T-cell (primary cell): ENCODE results near the gene MIB2. TPM values are rescaled to one million over a fixed set of nuclear protein-coding genes. Genes with fewer than 3 reads are reported as not detected.

ENCODE experiments used
- ATAC-seq, 4 experiments: fragments of 200-7000 bp in 3 of 4; fragments of 150-1000 bp in 1 of 4; cut with Tn5 transposase; replicated peaks in 1 of 4; 1 replicate in 3 of 4; 2 replicates in 1 of 4; pipeline ENCODE4 v1.10.0; 2021; ENCODE audit warnings: moderate library complexity in 3 of 4, mild to moderate bottlenecking in 2 of 4, moderate number of reproducible peaks in 1 of 4
- CTCF ChIA-PET, 2 donors: fragments of 300-600 bp; sonication (Branson Sonifier 250); formaldehyde crosslinking; loops; one replicate each; lab custom pipeline; 2022; ENCODE audit warnings: antibody characterized with exemption in 2 of 2; lab: Charles Lee
- POLR2A ChIA-PET, 2 donors: fragments of 300-600 bp; sonication (Branson Sonifier 250); formaldehyde crosslinking; loops; one replicate each; lab custom pipeline; 2022; ENCODE audit warnings: antibody characterized with exemption in 2 of 2; lab: Charles Lee
- DNase-seq, 35 experiments: peaks; one replicate each; pipeline versions ENCODE4 v3.0.0 to v3.0.0-alpha.2; 2013 to 2023
- H3K27ac ChIP-seq: one replicate; pipeline ENCODE4 v1.5.1; 2013; ENCODE audit warnings: low read length
- H3K27me3 ChIP-seq, 2 experiments: replicated peaks in 1 of 2; 1 replicate in 1 of 2; 2 replicates in 1 of 2; pipeline versions ENCODE4 v1.6.1 to v1.7.0; 2013; ENCODE audit warnings: low read length in 1 of 2, mixed read lengths in 1 of 2; ENCODE audit not compliant: control insufficient read depth in 2 of 2, insufficient read depth in 2 of 2; ENCODE audit errors: extremely low read depth in 1 of 2
- H3K36me3 ChIP-seq, 2 donors: 1 replicate in 1 of 2; 2 replicates in 1 of 2; pipeline versions ENCODE4 v1.6.1 to v1.7.0; 2013; ENCODE audit warnings: low read length in 1 of 2; ENCODE audit not compliant: control insufficient read depth in 2 of 2, insufficient read depth in 1 of 2; ENCODE audit errors: extremely low read depth in 1 of 2
- H3K4me1 ChIP-seq, 2 experiments: 1 replicate in 1 of 2; 2 replicates in 1 of 2; pipeline versions ENCODE4 v1.6.1 to v1.7.0; 2013; ENCODE audit warnings: low read length in 2 of 2, mixed read lengths in 1 of 2; ENCODE audit not compliant: insufficient read depth in 2 of 2, control insufficient read depth in 1 of 2; ENCODE audit errors: extremely low read depth in 1 of 2
- H3K4me3 ChIP-seq, 2 donors: 1 replicate in 1 of 2; 2 replicates in 1 of 2; pipeline versions ENCODE4 v1.5.1 to v1.7.0; 2013; ENCODE audit warnings: mild to moderate bottlenecking in 2 of 2, low read length in 1 of 2, moderate library complexity in 1 of 2; ENCODE audit not compliant: control insufficient read depth in 1 of 2; ENCODE audit errors: extremely low read depth in 1 of 2
- H3K9me3 ChIP-seq: 2 replicates; pipeline ENCODE4 v1.7.0; 2013
- H3K27ac Mint-ChIP-seq, 2 donors: one replicate each; pipeline ENCODE4 v1.8.0; 2020 to 2021; ENCODE audit warnings: mild to moderate bottlenecking in 2 of 2, mixed read lengths in 2 of 2
- H3K27me3 Mint-ChIP-seq, 2 donors: one replicate each; pipeline ENCODE4 v1.8.0; 2021 to 2022; ENCODE audit warnings: mixed read lengths in 2 of 2
- H3K36me3 Mint-ChIP-seq: one replicate; pipeline ENCODE4 v1.8.0; 2021; ENCODE audit warnings: mixed read lengths
- H3K4me1 Mint-ChIP-seq, 3 donors: one replicate each; pipeline ENCODE4 v1.8.0; 2020 to 2022; ENCODE audit warnings: mixed read lengths in 3 of 3, mild to moderate bottlenecking in 1 of 3
- H3K4me3 Mint-ChIP-seq, 3 donors: one replicate each; pipeline ENCODE4 v1.8.0; 2020 to 2022; ENCODE audit warnings: mild to moderate bottlenecking in 3 of 3, mixed read lengths in 3 of 3, moderate library complexity in 3 of 3
- H3K9me3 Mint-ChIP-seq, 3 donors: one replicate each; pipeline ENCODE4 v1.8.0; 2020 to 2022; ENCODE audit warnings: mixed read lengths in 3 of 3
- WGBS: methylation state at CpG from one replicate; pipeline ENCODE4 v1.1.5; 2013; ENCODE audit warnings: missing lambda C conversion rate; ENCODE audit not compliant: insufficient coverage; 5-methylcytosine and 5-hydroxymethylcytosine counted together
- total RNA-seq, 35 experiments: library from RNA in 6 of 35; stranded (reverse) in 6 of 35; fragments of 120-200 nt in 1 of 35; gene quantifications; one replicate each; pipeline versions ENCODE4 v1.2.1 to v1.2.4 and lab custom pipeline; 2013 to 2026

The MIB2 gene
- total RNA-seq, 5 donors from 2014 or later (not counting 1 experiment from before 2014, with no cell fraction given), result 68.9 to 105 (median 103) TPM

- Mint-ChIP-seq H3K4me3 (peak overlapping the region in 1 of 3 donors; percentile 4), H3K27ac (peak overlapping the region in 1 of 2 donors; percentile 39), H3K4me1 (peaks cover 29 to 35% (median 33%) of the 10 kb centered on the region in 3 donors), H3K9me3 (no peaks in the 10 kb centered on the region), H3K27me3 (no peaks in the 10 kb centered on the region), H3K36me3 (no peaks in the 10 kb centered on the region)
- no CpG with 5 or more reads among the region's 3 CpGs for WGBS
- CTCF ChIA-PET, result no interaction called here
- no peak overlapping the region for H3K4me3 ChIP-seq
- H3K4me1 ChIP-seq, result peaks cover 12 to 34% of the 10 kb centered on the region in 2 experiments
- H3K27ac ChIP-seq, result no peak overlapping the region
- no peaks in the 10 kb centered on the region for H3K27me3 ChIP-seq
- ATAC-seq, result no peak
- H3K36me3 ChIP-seq, result no peaks in the 10 kb centered on the region
- POLR2A ChIA-PET, result no interaction called here
- no peak for DNase-seq
- no peaks in the 10 kb centered on the region for H3K9me3 ChIP-seq
Observed at GRCh38 chr1:1612104-1612400, 3.2 kb upstream of the MIB2 start.

DNA sequence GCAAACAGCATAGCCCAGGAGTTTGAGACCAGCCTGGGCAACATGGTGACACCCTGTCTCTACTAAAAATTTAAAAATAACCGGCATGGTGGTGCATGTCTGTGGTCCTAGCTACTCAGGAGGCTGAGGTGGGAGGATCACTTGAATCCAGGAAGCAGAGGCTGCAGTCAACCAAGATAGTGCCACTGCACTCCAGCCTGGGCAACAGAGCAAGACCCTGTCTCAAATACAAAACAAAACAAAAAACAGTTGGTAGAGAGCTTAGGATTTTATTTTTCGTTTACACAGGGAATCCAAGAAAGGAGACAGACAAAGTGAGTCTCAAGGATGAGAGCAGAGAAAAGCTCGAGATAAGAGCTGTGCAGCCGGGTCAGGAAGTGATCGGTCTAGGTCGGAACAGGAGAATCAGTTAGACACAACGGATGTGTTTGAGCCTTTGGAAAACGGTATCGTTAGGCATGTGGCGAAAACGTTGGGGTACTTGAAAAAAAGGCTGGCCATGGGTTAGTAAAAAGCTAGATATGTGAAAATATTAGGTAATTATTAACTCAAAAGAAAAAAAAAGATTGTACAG, 1.7 kb upstream of the MIB2 start:
- Mint-ChIP-seq H3K9me3 (no peaks in the 10 kb centered on the region), H3K4me3 (peak overlapping the region; percentile 90 to 95 (median 92)), H3K27ac (peak overlapping the region; percentile 94 to 98), H3K36me3 (peaks cover 4% of the 10 kb centered on the region), H3K27me3 (no peaks in the 10 kb centered on the region), H3K4me1 (peaks cover 28 to 34% (median 29%) of the 10 kb centered on the region in 3 donors)
- POLR2A ChIA-PET, result interaction anchor here (0.6 to 2.4 kb wide), 6 partner anchors 10 to 337 kb away, joined by 3 to 16 read pairs (median 3); no protein-coding TSS in a partner anchor
- 83% methylated on average over 11 of the region's 11 CpGs for WGBS
- H3K4me3 ChIP-seq, result peak overlapping the region; percentile 85 to 92
- ATAC-seq (no peak), DNase-seq (no peak)
- no peaks in the 10 kb centered on the region for H3K9me3 ChIP-seq
- H3K4me1 ChIP-seq, result peaks cover 14 to 27% of the 10 kb centered on the region in 2 experiments
- H3K27me3 ChIP-seq, result no peaks in the 10 kb centered on the region
- H3K36me3 ChIP-seq, result peaks cover 7% of the 10 kb centered on the region in 2 donors
- peak overlapping the region; percentile 100 for H3K27ac ChIP-seq
- CTCF ChIA-PET, result interaction anchor here in 1 of 2 donors (0.8 to 1.0 kb wide), 2 partner anchors 16 to 44 kb away, joined by 3 read pairs; no protein-coding TSS in a partner anchor

GRCh38 chr1:1614204-1614953, 921 bp upstream of the MIB2 start:
- Mint-ChIP-seq H3K4me3 (peak overlapping the region; percentile 90 to 95 (median 92)), H3K4me1 (peaks cover 28 to 34% (median 29%) of the 10 kb centered on the region in 3 donors), H3K36me3 (peaks cover 4% of the 10 kb centered on the region), H3K27ac (peak overlapping the region; percentile 94 to 98), H3K9me3 (no peaks in the 10 kb centered on the region), H3K27me3 (no peaks in the 10 kb centered on the region)
- ATAC-seq (peak; percentile 5 to 22 (median 6)), DNase-seq (peak; percentile 35 to 84 (median 68))
- Histone ChIP-seq H3K4me3 (peak overlapping the region; percentile 85 to 92), H3K27me3 (no peaks in the 10 kb centered on the region), H3K4me1 (peaks cover 14 to 27% of the 10 kb centered on the region in 2 experiments), H3K9me3 (no peaks in the 10 kb centered on the region), H3K36me3 (peaks cover 7% of the 10 kb centered on the region in 2 donors), H3K27ac (peak overlapping the region; percentile 100)
- ChIA-PET CTCF (interaction anchor here (0.6 to 1.0 kb wide), 6 partner anchors 15 to 277 kb away, joined by 3 to 6 read pairs (median 4); no protein-coding TSS in a partner anchor), POLR2A (interaction anchor here (0.6 to 2.4 kb wide), 6 partner anchors 15 to 338 kb away, joined by 3 to 16 read pairs (median 3); no protein-coding TSS in a partner anchor)
- 11% methylated on average over 30 of the region's 30 CpGs for WGBS

GRCh38 chr1:1614954-1615255, 395 bp upstream of the MIB2 start:
- no peak for DNase-seq
- Histone ChIP-seq H3K27ac (peak overlapping the region; percentile 100), H3K36me3 (peaks cover 7% of the 10 kb centered on the region in 2 donors), H3K4me1 (peaks cover 14 to 27% of the 10 kb centered on the region in 2 experiments), H3K4me3 (peak overlapping the region; percentile 85 to 92), H3K9me3 (no peaks in the 10 kb centered on the region), H3K27me3 (no peaks in the 10 kb centered on the region)
- Mint-ChIP-seq H3K9me3 (no peaks in the 10 kb centered on the region), H3K27ac (peak overlapping the region; percentile 94 to 98), H3K27me3 (no peaks in the 10 kb centered on the region), H3K4me1 (peaks cover 28 to 34% (median 29%) of the 10 kb centered on the region in 3 donors), H3K4me3 (peak overlapping the region; percentile 90 to 95 (median 92)), H3K36me3 (peaks cover 4% of the 10 kb centered on the region)
- ChIA-PET POLR2A (interaction anchor here in 1 of 2 donors (1.0 to 2.4 kb wide), 3 partner anchors 15 to 37 kb away, joined by 3 to 16 read pairs (median 3); no protein-coding TSS in a partner anchor), CTCF (interaction anchor here in 1 of 2 donors (0.6 kb wide), 2 partner anchors 25 to 111 kb away, joined by 3 to 4 read pairs; no protein-coding TSS in a partner anchor)
- peak in 1 of 4 experiments; percentile 0 for ATAC-seq
- WGBS, result under 1% methylated on average over 23 of the region's 23 CpGs

DNA sequence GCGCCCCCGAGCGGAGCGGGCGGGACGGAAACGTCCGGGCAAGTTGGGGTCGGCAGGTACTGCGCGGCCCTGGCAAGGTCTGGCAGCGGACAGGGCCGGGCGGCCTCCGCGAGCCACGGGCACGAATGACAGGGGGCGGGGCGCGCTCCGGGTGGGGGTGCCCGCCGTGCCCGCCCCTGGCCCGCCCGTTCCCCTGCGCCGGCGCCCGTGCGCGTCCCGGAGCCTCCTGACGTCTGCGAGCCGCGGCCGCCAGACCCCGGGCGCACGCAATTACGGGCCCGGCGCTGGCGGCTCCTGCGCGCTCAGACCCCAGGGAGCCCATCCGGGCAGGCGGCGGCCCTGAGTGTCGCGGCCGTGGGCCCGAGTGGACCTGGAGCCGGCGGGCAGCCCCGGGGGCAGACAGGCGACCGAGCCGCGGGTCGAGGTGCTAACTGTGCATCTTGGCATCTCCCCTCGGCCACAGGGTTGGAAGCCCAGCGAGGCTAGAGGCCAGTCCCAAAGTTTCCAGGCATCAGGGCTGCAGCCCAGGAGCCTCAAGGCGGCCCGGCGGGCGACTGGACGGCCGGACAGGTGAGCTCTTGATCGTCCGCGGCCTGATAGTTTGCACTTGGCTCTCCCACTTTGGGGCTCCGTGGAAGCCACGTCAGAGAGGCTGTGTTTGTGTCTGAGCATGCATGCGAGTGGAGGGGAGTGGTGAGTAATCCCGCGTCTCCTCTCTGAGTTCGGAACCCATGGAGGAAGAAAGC, 918 bp downstream of the MIB2 start:
- Histone ChIP-seq H3K27ac (no peak overlapping the region), H3K36me3 (peaks cover 7% of the 10 kb centered on the region in 2 donors), H3K4me1 (peaks cover 14 to 27% of the 10 kb centered on the region in 2 experiments), H3K4me3 (peak overlapping the region; percentile 78 to 92), H3K27me3 (no peaks in the 10 kb centered on the region), H3K9me3 (no peaks in the 10 kb centered on the region)
- Mint-ChIP-seq H3K36me3 (peaks cover 4% of the 10 kb centered on the region), H3K9me3 (no peaks in the 10 kb centered on the region), H3K27me3 (no peaks in the 10 kb centered on the region), H3K27ac (peak overlapping the region in 1 of 2 donors; percentile 75), H3K4me3 (peak overlapping the region; percentile 75 to 82 (median 77)), H3K4me1 (peaks cover 28 to 33% (median 29%) of the 10 kb centered on the region in 3 donors)
- POLR2A ChIA-PET, result interaction anchor here in 1 of 2 donors (0.7 to 2.4 kb wide), 2 partner anchors 9 to 13 kb away, joined by 9 to 16 read pairs; no protein-coding TSS in a partner anchor
- WGBS, result 9% methylated on average over 77 of the region's 80 CpGs
- CTCF ChIA-PET, result no interaction called here
- DNase-seq (peak in 11 of 35 experiments; percentile 11 to 65 (median 39)), ATAC-seq (peak; percentile 9 to 31 (median 26))
